Activated CD8-positive, alpha-beta memory T cell treated with anti-CD3 and anti-CD28 coated beads for 1 hour (primary cell): ENCODE measurements around the gene XBP1.
A peak's percentile ranks its signal among the peaks of the same experiment; 100 is the strongest.
"Not testable (repeated sequence)": the region's sequence is repeated elsewhere in the genome, so short reads cannot be mapped to it uniquely, and the experiment has no call there.

Experiments
- DNase-seq, 2 donors: peaks; one replicate each; pipeline ENCODE4 v3.0.0-alpha.2; 2020; ENCODE audit warnings: low read depth in 1 of 2; ENCODE audit errors: extremely low read depth in 1 of 2

The XBP1 gene

DNA sequence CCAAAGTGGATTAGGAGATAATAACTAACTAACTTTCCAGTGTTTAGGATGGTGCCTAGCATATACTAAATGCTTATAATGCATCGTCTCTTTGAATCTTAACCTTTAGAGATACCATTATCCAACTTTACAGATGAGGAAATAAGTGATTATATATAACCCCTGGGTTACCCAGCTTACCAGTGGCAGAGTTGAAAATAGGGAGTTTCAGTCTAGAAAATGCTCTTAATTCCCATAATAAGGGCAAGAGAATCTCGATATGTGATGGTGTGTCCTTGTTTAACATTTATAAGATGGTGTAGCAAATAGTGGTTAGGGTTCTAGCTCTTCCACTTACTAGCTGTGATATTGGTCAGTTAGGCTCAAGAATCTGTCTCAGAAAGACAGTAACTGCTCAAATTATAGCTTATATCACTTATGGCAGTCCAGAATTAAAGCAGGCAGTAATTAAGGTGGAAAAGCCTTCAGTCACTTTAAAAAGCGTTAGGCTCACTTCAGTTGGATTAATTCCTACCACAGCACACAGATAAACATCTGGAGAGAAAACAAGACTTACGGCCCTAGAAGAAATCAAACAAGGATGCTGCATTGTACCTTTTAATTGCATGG is 6.3 kb downstream of the XBP1 start:
- no peak for DNase-seq

DNA sequence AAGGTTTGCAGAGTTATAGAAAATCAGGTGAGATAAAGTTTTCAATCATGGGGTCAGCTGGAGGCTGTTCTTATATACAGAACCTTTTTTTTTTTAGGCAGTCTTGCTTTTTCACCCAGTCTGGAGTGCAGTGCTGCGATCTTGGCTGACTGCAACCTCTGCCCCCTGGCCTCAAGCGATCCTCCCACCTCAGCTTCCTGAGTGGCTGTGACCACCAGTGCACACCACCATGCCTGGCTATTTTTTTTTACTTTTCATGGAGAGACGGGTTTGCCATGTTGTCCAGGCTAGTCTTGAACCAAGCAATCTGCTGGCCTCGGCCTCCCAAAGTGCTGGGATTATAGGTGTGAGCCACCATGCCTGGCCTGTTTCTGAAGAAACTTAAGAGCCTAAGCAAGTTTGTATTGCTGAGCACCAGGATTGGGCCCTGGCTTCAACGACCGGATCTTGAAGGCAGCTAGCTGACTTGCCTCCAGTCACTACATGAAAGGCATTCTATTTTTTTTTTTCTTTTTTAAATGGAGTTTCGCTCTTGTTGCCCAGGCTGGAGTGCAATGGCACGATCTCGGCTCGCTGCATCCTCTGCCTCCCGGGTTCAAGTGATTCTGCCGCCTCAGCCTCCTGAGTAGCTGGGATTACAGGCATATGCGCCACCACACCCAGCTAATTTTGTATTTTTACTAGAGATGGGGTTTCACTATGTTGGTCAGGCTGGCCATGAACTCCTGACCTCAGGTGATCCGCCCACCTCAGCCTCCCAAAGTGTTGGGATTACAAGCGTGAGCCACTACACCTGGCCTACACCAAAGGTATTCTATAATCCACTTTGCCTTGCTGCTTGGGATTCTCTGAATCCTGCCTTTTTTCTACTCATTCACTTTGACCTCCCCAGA is 7.6 kb downstream of the XBP1 start:
- no peak for DNase-seq

DNA sequence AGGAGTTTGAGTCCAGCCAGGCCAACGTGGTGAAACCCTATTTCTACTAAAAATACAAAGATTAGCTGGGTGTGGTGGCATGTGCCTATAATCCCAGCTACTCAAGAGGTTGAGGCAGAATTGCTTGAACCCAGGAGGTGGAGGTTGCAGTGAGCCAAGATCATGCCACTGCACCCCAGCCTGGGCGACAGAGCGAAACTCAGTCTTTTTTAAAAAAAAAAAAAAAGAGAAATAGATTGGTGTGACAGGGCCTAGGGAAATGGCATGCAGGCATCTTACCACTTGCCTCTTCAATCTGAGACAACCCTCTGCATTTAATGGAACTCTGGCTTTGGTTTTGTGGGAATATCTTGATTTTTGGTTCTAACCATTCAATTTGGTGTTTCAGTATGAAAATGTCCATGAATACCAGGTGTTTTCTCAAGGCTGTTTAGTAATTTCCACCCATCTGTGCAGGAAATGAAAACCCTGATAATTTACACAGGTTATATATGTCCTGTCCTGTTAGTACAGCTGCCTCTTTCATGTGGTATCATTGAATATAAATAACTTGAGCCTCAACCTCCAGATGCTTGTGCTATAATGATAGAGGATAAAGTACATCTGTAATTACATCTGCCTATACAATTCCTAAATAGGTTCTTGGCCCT is 8.4 kb downstream of the XBP1 start:
- no peak for DNase-seq

DNA sequence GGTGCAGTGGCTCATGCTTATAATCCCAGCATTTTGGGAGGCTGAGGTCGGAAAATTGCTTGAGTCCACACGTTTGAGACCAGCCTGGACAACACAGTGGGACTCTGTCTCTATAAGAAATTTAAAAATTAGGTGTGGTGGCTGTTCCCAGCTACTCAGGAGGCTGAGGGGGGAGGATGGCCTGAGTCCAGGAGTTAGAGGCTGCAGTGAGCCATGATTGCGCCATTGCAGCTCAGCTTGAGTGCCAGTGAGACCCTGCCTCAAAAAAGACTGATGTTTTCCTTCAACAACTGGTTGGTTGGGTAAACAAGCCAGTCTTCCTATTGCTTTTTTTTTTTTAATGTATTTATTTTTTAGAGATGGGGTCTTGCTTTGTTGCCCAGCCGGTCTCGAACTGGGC is 9.2 kb downstream of the XBP1 start:
- DNase-seq = no peak

DNA sequence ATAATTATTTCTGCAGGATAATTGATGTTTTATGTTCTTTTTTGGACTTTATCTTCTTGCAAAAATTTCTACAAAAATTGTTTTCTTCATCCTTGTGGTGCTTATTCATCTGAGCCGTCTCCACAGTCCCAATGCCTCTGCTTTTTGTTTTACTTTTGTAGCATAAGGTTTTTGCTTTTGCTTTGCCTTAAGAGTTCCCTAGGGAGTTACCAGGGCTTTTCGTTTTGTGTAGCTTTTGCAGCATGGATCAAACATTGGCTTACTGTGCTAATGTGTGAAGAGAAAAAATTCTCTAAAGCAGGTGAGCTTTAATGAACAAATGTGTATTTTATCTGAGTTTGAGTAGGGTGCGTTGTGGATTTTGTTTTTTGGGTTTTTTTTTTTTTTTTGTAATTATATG is 11.8 kb downstream of the XBP1 start:
- DNase-seq = no peak

DNA sequence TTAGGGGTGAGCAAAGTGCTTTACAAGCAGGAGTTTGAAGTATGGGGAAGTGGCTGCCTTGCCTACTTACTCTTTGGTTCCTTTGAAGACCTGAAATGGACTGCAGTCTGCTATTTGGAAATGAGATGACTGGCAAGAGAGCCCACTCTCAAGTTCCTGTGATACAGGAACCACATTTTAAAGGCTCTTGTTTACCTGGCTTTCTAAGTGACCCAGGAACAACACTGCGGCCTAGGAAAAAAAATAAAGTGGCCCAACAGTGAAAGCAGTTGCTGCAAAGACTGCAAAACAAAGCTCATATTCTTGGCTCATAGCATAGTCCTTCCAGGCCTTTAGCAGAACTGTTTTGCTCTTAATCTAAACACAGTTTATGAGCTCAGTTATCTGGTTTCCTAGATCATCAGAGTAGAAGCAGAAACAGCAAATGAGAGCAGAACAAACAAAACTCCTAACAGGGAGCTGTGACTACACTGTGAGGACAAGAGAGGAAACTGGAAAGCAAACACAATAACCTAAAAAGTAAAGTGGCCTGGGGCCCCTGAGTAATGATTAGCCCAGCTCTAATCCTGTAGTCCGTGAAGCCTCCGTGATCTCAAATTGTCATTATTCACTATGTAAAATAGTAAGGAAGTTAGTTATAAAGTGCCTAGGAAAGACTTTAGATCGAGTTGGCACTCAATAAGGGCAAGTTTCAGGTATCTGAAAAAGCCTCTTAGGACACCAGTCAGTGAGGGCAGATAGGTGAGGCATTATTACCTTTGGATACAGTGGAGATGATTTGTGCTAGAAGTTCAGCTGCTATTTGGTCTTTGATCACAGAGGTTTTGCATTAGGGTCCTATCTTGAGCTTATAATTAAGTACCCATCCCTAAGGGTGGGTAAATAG is 16.3 kb downstream of the XBP1 start:
- DNase-seq = no peak

DNA sequence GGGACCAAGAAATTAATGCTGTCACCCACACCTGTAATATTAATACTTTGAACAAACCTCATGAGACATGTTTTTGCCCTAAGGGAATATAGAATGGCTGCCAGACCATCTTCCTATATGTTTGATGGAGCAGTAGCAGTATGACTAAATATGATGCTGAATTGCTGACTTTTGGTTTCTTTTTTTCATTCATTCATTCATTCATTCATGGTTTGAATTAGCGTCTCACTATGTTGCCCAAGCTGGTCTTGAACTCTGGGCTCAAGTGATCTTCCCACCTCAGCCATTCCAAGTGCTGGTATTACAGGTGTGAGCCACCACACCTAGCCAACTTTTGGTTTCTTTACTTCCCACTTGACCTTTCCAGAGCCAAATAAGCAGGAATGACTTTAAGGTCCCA is 20.1 kb downstream of the XBP1 start:
- DNase-seq = no peak

DNA sequence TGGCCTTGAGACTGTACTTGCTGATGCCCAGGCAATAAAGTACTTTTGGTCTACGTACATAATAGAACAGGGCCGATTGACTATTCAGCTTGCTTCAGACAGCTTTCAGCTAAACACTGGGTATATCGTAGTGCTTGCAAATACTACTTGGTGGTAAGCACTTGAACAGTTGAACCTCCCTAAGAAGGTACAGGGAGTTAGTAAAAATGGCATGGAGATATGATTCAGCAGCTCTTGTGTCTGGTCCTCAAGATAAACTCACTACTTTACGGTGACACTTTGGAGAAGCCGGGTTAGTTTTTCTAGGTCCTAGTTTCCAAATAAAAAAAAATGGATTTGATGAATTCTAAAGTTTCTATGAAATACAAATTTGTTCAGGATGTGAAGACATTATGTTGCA is 20.5 kb downstream of the XBP1 start:
- DNase-seq = no peak

DNA sequence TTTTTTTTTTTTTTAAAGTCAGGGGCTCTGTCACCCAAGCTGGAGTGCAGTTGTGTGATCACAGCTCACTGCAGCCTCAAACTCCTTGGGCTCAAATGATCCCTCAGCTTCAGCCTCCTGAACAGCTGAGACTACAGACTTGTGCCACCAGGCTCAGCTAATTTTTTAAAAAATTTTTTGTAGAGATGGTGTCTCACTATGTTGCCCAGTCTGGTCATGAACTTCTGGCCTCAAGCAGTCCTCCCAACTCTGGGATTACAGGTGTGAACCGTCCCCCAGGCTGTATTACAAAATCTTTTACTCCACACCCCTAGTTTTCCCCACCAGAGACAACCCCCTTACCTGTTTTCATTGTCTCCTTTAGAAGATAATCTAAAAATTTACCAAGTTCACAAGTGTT is 26.0 kb downstream of the XBP1 start:
- no peak for DNase-seq

DNA sequence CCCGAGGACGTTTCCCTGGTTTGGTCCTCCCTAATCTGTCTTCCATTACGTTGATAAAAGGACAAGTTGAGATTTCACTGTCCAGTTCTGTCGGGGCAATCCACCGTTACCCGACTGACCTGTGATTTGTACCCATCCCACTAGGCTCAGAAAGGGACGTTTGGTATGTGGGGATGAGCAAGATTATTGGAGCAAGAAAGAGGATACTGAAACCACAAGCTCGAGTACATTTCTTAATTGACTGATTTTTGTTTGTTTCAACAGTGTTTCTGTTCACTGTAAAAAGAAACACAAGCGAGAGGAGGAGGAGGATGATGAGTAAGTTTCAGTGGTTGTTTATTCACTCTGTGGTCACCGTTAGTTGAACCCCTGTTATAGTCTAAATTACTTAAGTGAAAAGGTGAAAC is 26.9 kb downstream of the XBP1 start:
- DNase-seq = no peak

DNA sequence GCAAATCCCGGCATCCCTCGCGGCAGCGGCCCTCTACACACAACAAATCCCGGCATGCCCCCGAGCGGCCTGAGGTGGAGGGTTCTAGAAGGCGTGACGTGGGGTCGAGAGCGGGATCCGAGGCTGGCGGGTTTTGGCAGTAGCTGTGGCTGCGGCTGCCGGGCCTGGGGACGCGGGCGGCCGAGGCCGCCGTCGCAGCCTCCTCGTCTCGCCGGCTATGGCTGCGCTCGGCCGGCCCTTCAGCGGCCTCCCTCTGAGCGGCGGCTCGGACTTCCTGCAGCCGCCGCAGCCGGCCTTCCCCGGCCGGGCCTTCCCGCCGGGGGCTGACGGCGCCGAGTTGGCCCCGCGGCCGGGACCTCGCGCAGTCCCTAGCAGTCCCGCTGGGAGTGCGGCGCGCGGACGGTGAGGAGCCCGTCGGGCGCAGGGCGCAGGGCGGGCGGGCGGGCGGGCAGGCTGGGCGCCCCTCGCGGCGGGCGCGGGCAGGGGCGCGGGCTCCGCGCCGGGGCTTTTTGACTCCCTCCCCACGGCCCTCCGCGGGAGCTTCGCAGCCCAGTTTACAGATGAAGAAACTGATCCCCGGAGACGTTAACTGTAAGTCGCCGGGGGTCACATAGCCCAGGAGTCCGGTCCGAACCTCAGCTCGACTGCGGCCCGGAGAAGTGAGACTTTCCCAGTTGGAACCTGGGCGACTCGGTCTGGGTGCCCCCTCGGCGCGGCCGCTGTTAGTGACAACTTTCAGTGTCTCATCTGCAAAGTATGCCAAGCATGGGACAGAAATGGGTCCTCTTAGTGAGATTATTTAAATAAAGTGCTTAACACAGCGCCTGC is 27.5 kb downstream of the XBP1 start, which contains the start of gene CCDC117:
Gene CCDC117 (plus strand): TSS at position 63 of the 828 bp plus-strand sequence. CDS start 155 bp downstream, at position 218.
- peak; percentile 81 to 89 for DNase-seq

DNA sequence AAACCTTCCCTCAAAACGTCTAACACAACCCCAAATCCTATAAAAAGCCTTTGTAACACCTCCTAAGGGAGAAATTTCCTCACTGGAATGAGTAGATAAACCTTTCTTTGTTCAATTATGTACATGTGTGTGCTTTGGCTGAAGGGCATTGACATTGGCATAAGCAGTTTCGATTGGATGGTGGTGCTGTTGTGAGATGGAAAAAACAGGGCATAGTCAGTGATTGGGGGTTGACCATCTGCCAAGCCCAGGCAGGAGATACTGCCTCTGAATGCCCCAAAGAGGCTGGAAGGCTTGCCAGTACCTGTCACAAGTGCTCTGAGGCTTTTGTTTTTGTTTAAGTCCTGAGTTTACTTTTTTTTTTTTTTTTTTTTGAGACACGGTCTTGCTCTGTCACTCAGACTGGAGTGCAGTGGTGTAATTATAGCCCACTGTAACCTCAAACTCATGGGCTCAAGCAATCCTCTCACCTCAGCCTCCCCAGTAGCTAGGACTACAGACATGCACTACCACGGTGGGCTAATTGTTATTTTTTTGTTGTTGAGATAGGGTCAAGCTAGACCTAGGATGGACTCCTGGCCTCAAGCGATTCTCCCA is 29.1 kb downstream of the XBP1 start:
- no peak for DNase-seq

DNA sequence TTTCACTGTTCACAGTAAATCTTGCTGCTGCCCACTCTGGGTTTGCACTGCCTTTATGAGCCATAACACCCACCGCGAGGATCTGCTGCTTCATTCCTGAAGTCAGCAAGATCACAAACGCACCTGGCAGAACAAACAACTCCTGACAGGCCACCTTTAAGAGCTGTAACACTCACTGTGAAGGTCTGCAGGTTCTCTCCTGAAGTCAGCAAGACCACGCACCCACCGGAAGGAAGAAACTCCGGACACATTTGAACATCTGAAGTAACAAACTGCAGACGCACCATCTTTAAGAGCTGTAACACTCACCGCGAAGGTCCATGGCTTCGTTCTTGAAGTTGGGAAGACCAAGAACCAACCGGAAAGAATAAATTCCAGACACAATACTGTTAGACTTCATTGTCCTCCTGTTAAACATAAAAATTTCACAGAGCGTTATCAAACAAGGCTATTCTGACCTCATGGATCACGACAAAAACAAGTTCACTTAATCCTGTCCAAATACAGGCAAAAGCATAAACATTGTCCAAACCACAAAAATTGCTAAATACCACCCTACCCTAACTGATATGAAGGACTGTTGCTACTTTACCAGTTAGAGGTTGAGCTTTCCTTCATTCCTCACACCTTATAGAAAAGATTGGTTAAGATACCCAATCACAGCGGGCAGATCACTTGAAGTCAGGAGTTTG is 30.8 kb downstream of the XBP1 start:
- no peak for DNase-seq

DNA sequence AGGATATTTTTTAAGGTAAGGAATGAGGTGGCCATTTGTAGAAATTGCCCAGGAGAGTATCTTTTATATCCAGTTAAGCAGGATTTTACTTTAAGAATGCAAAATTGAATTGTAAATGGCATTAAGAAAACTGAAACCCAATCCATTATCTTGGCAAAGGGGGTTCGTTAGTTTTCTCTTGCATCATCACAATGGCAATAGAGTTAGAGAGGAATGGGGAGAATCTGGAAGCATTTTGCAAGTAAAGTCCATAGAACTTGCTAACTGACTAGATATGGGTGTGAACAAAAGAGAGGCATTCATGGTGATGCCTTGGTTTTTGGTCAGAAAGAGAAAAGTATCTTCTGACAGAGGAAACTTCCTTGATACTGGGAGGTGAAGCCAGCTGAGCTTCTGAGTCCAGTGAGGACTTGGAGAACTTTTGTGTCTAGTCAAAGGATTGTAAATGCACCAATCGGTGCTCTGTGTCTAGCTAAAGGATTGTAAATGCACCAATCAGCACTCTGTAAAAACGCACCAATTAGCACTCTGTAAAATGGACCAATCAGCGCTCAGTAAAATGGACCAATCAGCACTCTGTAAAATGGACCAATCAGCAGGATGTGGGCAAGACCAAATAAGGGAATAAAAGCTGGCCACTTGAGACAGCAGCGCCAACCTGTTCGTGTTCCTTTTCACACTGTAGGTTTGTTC is 31.5 kb downstream of the XBP1 start:
- no peak for DNase-seq

DNA sequence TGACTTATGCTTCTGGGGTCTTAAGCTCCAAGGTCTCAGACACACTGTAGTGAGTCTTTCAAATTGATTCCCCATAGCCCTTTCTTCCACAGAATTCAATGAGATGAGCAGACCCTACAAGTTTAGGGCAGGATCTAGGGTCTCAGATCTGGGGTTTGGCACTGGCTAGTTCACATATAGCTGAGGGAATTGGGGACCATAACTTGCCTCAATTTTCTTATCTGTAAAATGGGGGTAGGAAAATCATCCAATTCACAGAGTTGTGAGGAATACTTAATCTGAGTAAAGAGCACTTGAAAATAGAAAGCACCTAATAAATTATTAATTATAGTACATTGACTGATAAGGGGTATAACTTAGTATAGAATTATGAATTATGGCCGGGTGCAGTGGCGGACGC is 33.7 kb downstream of the XBP1 start:
- no peak for DNase-seq

DNA sequence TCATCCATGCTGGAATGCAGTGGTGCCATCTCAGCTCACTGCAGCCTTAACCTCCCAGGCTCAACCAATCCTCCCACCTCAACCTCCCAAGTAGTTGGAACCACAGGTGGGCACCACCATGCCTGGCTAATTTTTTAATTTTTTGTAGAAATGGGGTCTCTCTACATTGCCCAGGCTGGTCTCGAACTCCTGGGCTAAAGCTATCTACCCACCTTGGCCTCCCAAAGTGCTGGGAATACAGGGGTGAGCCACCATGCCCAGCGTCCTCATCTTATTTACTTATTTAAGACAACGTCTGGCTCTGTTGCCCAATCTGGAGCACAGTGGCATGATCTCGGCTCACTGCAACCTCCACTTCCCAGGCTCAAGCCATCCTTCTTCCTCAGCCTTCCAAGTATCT is 38.4 kb downstream of the XBP1 start:
- not testable (repeated sequence) for DNase-seq

DNA sequence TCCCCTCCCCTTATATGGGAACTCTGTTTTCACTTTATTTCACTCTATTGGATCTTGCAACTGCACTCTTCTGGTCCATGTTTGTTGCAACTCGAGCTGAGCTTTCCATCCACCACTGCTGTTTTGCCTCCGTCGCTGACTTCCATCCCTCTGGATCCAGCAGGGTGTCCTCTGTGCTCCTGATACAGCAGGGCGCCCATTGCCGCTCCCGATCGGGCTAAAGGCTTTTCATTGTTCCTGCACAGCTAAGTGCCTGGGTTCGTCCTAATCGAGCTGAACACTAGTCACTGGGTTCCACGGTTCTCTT is 39.0 kb downstream of the XBP1 start:
- DNase-seq = no peak

DNA sequence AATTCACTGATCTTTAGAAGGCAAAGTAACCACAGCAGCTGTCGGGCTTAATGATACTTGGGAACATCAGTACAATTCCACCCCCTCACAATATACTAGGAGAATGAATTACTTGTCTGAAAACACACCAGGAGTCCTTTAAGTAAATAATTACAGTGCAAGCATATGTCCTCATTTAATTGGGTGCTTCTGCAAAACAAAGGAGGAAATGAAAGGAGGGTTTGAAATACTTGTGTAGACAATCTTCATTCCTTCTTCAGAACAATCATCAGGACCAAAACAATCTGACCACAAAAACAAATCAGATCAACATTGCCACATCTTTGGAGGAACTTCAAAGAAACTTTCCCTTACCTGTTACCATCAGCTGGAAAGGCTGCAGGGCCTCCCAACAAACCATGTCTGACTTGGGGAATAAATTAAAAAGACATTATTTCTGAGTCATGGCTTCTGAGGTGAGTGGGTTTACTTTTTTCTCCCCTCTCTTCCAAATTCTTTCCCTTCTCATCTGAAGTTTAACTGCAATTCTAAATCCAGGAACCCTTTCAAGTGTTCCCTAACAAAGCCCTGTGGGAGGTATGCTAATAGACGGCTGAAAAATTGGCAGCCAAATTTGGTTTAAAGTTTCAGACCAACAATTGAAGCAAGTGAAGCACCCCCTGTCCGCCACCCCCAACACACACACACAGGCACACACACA is 40.4 kb downstream of the XBP1 start:
- no peak for DNase-seq
